DMS114 treated with DMSO at 0.1 percent for 48 hours (cell line): ENCODE results near the gene RIMS4.

Experiments used
- DNase-seq: peaks from one replicate; lab custom pipeline; 2025; ENCODE audit not compliant: unreplicated experiment; lab: John Stamatoyannopoulos, UW

RIMS4 gene

DNA sequence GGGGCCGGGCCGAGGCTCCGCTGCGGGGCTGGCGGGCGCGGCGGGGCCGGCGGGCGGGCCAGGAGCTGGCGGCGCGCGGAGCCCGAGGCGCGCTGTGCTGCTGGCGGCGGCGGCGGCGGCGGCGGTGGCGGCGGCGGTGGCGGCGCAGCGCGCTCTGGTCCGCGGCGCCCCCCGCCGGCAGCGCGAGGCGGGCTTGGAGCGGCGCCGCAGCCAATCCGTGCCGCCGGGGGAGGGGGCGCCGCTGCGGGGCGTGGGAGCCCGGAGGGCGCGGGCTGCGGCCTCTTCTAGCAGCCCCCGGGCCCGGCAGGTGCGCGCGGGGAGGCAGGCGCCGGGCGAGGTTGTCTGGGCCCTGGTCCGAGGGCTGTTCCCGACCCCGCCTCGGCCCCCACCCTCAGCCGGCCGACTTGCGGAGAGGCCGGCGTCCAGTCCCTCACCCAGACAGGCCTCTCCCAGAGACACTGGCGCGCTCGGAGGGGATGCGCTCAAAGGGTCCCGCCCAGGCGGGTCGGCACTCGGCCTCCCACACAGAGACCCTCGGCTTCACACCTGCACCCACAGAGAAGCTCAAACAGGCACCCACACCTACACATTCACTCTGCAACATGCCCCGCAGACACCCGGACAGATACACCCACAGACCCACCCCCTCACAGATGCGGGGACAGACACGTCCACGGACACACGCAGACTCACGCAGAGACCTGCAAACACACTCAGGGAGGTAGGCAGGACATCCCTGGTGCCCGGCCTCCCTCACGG lies at the start of gene RIMS4:
RIMS4 (minus strand) TSS at position 156 of the 759 bp plus-strand sequence. CDS start 275 bp downstream, outside the sequence.
- no peak for DNase-seq

DNA sequence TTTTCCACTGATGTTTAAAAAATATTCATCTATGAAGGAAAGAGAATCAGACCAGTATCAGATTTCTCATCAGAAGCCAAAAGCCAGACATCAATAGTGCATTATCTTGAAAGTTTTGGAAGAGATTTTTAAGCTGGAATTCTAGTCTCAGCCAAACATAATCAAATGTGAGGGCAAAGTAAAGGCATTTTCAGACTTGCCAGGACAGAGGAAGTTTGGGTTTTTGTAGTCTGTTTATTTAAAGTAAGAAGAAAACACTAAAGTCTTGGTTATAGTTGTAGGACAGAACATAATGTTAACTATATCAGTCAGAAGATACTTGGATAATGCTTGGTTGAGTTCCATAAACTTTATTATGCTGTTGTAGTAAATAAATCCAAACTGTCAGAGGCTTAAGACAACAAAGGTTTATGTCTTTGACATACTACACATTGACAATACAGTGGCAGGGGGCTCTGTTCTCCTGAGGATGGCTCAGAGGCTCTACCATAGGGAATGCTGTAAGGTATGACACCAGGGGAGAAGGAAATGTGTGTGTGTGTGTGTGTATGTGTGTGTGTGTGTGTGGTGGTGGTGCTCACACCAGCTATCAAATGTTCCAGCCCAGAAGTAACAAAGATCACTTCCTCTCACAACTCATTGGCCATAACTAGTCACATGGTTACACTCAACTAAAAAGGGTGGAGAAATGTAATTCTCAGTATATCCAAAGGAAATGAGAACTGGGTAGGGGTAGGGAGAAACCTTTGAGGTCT lies 48.4 kb upstream of the RIMS4 start:
- no peak for DNase-seq

DNA sequence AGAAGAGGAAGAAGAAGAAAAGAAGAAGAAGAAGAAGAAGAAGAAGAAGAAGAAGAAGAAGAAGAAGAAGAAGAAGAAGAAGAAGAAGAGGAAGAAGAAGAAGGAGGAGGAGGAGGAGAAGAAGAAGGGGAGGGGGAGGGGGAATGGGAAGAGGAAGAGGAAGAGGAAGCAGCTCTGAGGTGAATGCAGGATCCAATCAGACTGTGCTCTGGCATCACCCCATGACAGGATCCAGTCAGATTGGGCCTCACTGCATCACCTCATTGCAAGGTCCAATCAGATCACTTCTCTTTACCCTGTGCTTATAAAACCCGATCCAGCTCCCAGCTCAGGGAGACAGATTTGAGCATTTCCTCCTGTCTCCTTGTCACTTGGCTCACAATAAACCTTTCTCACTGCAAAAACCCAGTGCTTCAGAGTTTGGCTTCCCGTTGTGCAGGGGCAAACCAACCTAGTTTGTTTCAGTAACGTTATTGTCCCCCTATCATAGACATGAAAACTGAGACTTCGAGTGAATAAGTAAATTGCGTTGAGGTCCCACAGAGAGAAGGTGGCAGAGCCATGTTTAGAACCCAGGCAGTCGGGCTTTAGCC lies 46.6 kb upstream of the RIMS4 start:
- DNase-seq: no peak

DNA sequence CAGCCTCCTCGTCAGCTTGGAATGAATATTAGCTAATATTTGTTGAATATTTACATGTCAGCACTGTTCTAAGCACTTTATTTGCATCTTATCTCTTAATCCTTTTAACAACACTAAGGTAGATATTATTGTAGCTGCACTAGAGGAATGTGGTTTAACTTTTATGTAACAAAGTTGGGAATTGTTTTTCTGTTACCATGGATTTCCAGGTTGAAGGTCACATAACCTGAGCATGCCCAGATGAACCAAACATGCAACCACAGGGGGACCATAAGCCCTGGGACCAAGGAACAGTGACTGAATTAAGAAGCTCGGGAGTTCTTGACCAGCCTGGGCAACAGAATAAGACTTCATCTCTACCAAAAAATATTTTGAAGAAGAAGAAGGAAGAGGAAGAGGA lies 46.1 kb upstream of the RIMS4 start:
- DNase-seq: no peak

DNA sequence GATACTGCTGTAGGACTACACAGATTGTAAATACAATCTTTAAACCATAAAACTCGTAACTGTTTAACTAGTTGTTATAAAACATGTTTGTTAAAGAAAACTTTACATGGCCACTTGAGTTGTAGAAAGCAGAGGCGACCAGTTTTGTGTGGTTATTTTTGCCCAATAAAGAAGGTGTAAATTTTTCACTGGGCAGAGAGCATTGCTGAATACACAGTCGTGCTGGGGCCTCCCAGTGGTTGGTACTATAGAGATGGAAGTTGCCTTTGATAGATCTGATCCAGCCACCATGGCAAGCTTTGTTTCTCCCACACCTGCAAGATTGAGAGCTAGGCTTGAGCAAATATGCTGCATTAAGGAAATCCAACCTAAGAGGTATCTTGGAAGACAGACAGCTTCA lies 41.2 kb upstream of the RIMS4 start:
- no peak for DNase-seq

DNA sequence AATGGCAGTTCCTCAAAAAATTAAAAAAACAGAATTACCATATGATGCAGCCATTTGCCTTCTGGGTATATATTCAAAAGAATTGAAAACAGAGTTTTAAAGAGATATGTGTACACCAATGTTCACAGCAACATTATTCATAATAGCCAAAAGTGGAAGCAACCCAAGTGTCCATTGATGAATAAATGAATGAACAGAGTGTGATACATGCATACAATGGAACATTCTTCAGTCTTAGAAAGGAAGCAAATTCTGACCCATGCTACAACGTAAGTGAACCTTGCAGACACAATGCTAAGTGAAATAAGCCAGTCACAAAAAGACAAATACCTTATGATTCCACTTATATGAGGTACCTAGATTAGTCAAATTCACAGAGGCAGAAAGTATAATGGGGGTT lies 40.5 kb upstream of the RIMS4 start:
- no peak for DNase-seq

DNA sequence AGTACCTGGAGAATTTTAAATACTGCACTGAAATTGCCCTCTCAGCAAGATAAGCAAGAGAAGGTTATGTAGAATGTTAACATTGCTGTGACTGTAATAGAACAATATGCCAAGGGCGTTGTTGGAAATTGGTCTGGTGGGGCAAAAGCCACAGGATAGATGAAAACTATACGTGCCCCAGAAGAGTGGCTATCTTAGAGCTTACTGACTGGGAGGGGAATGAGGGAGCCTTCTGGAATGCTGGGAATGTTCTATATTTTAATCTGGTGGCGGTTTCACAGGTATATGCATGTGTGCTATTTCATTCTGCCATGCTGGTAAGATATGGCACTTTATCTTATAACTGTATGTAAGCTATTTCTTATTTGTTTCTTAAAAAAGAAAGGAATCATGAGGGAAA lies 39.9 kb upstream of the RIMS4 start:
- DNase-seq: no peak

DNA sequence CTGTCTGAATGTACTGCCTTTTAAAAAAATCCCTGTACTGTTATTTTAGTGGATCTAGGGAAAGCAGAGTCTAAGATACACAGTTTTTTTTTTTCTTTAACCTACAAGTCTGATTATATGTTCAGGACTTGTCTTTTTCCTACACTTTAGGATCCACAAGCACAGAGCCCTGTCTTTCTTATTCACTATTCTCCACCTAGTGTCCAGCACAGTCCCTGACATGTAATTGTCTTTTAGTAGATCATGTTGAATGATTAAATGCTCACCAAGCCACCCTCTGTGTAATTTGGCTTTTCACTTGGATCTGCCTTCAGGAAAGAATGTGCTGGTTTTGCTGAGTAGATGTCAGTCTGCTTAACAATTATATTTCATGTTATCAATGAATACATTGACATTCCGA lies 39.4 kb upstream of the RIMS4 start:
- DNase-seq: no peak

DNA sequence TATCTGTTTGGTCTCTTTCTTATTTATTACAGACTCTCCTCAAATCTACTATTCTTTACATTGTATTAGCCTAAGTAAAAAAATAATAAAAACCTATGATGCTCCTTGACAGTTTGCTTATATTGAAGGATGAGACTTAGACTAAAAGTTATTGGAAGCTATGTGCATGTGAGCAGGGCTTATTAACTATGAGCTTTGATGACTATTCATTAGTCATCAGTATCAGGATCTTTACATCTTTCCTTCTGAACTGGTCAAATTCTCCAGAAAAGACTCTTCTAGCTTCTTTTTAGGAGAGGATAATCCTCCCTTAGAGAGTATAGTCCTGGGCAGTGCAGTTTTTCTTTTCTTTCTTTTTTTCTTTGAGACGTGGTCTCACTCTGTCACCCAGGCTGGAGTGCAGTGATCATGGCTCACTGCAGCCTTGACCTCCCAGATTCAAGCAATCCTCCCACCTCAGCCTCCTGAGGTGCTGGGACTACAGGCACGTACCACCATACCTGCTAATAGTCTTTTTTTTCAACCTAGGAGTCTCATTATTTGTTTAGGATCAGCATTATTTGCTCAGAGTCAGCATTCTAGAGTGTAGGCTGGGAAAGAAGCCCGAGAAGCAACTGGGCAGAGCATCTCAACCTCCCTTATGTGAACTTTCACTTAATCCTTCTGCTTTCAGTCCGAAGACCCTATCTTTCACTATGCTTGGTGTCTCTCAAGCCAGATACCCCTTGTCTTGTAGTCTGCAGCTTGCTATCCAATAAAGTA lies 38.1 kb upstream of the RIMS4 start:
- DNase-seq: no peak

DNA sequence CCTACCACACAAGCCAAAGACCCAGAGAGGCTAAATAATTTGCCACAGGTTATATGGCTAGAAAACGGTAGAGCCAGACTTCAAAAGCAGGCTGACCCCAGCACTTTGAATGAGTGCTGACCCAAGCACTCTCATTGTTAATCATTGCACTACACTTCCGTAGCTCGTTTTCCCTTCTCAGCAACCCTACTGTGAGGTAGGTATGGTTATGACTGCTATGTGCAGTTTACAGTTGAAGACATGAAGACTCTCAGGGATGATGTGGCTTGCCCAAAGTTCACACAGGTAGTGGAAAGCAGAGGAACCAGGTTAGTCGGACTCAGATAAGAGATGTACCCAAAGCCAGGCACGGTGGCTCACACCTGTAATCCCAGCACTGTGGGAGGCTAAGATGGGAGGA lies 33.5 kb upstream of the RIMS4 start:
- DNase-seq: no peak

DNA sequence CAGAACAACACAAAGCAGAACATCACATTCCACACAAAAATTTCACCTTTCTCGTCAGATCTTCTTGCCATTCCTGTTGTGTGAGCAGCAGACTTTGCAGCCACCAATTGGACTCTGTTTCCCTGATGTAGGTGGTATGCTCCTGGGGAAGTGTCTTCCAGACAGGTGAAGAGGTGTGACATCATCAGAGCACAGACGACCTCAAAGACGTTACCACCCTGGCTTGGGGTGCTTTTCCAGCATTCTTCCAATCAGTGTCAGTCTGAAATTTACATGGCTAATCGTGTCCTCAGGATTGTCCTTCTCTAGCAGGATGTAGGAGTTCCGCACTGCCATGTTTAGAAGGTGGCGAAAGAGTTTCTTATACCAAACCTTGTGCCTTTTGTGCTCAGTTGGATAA lies 31.6 kb upstream of the RIMS4 start:
- no peak for DNase-seq

DNA sequence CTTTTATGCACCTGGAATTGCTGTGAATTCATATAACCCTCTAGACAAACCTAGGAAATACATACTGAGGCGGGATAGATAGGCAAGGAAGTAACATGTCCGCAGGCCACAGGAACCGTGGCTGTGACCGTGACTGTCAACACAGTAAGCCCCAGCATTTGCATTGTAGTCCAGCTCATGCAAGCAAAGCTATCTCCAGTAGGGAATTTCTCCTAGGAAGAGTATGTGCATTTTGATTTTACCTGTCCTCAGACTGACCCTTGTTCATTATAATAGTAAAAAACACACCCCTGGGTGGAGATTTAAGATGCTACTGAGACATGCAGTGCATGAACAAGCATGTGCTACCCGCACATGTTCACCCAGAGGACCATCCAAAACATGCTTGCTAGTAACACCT lies 30.5 kb upstream of the RIMS4 start:
- no peak for DNase-seq

DNA sequence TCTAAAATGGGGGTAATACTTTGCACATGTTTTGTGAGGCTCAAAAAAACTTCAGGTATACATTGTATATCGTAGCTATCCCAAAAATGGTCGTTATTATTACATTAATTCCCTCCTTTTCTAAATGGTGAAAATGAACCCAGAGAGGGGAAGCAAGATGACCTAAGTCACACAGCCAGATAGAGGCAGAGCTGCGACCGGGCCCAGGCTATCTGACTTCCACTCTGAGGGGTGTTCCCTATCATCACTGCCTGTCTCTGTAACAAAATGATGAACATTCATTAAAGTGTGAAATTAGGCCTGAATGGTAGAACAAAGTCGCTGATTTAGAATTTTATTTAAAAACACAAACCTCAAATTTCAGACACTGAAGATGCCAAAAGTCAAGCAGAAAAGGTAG lies 29.1 kb upstream of the RIMS4 start:
- no peak for DNase-seq

DNA sequence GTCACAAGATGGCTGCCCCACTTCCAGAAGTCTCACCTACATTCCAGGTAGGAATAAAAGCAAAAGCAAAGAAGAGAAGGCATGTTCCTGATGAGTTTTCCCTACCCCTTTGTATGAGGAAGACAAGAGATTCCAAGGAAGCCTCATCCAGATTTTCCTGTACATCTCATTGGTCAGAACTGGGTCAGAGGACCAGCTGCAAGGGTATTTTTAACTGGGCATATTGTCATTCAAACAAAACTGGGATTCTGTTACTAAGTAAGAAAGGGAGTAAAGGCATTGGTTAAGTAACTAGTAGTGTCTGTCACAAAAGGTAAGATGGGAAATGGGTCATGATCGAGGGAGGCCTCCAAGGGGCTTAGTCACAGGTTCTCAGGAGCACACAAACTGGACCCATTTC lies 28.2 kb upstream of the RIMS4 start:
- no peak for DNase-seq

DNA sequence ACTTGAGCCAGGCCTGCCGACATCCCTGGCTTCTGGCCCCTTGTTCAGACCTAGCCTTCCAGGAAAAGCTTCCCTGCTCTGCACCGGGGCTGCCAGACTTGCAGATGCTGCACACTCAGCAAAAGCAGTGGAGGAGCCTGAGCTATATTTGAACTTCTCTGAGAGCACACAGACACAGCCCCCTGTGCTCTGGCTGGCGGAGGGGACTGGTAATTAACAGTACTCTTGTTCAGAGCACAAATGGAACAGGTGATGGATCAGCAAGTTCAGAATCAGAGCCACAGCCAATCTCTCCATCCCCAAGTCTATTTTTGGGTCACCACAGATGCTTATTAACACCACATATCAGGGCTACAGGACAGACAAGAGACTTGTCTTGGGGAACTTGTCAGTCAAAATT lies 27.6 kb upstream of the RIMS4 start:
- DNase-seq: no peak

DNA sequence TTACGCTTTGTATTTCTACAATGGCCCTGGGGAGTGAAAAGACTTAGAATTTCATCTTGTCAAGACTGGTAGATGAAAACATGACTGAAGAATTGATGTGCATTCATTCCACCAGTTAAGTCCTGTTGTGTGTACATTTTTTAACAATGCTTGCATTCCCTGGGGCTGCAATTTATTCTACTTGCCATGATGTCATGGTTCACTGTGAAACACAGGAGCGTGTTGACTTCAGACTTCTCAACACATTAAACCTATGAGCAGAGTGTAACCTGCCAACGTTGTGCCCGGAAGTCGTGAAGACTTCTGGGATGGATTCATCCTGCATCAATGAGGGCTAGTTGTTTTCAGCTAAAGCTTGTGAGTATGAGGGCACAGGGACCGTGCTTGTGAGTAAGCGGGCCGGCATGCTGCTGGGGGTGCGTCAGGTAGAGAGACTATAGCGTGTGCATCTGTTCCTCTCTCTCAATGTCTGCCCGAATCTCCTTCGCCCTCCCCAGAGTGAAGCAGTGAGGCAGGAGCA lies 26.3 kb upstream of the RIMS4 start:
- DNase-seq: no peak

DNA sequence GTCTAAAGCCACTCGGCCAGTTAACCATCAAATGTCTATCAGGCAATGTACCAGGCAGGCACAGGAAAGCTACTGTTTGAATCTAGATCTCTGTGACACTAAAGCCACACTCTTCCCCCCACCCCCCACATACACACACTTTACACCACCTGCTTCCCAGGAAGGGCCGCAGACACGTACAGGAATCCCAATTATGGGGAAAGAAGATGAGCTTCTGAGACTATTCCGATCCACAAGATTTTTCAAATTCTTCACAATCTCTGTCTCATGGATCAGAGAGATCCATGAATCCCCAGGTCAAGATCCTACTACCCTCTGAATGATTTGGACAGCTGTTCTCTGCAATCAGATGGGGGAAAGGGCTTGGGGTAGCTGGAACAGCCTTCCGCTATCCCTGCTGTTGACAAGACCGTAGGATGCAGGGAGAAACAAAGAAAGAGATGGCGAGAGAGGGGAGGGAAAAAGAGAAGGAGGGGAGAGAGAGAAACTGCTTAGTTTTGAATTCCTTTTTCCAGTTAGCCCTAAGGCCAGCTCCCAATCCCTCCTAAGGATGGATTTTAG lies 25.4 kb upstream of the RIMS4 start:
- DNase-seq: no peak

DNA sequence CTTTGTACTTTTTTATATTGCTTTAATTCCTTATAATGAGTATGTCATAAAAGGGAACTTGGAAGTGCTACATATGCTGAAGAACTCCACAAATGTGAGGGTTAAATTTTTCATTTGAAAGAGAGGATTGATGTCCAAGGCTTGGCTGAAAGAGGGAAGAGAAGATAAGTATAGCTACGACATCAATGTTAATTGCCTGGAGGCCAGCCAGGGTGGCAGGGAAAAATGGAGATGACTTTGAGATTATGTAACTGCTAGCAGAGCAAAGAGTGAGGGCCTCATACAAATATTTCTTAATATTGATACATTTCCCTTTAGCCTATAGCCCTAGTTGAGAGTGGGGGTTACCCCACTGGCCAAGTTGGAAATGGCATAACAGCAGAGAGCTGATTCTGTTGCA lies 24.8 kb upstream of the RIMS4 start:
- DNase-seq: no peak

DNA sequence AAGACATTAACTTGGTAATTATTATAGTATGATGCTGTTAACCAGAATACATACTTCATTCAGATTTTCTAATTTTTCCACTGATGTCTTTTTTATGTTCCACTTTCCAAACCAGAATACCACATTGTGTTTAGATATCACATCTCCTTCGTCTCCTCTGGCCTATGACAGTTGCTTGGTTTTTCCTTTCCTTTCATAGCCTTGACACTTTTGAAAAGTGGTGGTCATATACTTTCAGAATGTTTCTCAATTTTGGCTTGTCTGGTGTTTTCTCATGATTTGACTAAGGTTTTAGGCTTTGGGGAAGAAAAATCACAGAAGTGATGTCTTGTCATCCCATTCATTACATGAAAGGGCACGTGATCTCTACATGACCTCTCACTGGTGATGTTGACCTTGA lies 24.3 kb upstream of the RIMS4 start:
- no peak for DNase-seq

DNA sequence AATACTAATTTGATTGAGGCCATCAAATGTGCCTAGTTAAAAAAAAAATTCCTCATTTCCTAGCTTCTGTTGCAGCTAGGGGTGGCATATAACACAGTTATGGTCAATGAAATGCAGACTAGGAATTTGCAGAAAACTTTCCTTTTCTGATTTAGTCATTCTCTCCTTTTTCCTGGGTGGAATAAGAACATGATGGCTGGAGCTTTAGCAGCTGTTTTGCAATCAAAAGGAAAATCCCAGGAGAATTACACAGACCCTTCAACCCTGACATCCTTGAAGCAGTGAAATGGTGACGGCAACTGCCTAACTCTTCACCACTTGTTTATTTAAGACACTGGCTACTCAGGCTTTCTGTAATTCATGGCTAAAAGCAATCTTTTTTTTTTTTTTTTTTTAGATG lies 23.1 kb upstream of the RIMS4 start:
- no peak for DNase-seq

DNA sequence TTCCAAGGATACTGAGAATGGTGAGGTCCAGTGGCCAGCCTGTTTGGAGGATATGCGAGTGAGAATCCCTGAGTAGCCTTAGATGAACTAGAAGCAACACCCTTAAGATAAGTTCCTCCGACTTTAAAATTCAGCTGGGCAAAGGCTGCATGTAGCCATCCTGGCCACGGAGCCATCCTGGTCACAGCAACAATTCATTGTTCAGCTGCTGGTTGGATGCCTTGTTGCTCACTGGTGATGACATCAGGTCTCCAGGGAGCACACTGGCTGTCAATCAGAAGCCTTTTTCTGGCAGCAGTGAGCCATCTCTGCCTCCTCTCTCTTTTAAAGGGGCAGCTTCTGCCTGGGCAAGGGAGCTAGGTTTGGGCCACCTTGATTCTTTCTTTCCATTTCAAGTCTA lies 22.4 kb upstream of the RIMS4 start:
- DNase-seq: no peak
